Stimulated activated CD4-positive, alpha-beta T cell treated with anti-CD3 and anti-CD28 coated beads, Interleukin-4, amount 100 ng/mL, for 4 hours (primary cell): ENCODE results near the gene VEZT.

Experiments
- DNase-seq, 2 experiments: peaks; one replicate each; pipeline ENCODE4 v3.0.0-alpha.2; 2020

Gene VEZT

GRCh38 chr12:95201056-95201670 is 16.4 kb upstream of the VEZT start:
- no peak for DNase-seq

GRCh38 chr12:95202691-95203486 is 14.7 kb upstream of the VEZT start:
- DNase-seq, result no peak

GRCh38 chr12:95203487-95204030 is 14.0 kb upstream of the VEZT start:
- no peak for DNase-seq

GRCh38 chr12:95204141-95204866 is 13.3 kb upstream of the VEZT start:
- no peak for DNase-seq

- no peak for DNase-seq
Measured at GRCh38 chr12:95205016-95205624, 12.5 kb upstream of the VEZT start.

- DNase-seq, result no peak
Measured at GRCh38 chr12:95205685-95206084, 11.9 kb upstream of the VEZT start.

- no peak for DNase-seq
Measured at GRCh38 chr12:95206916-95207315, 10.7 kb upstream of the VEZT start.

GRCh38 chr12:95207407-95207806 is 10.2 kb upstream of the VEZT start:
- DNase-seq, result no peak

- DNase-seq, result no peak
Measured at GRCh38 chr12:95208678-95209077, 8.9 kb upstream of the VEZT start.

- DNase-seq, result no peak
Measured at GRCh38 chr12:95212586-95212985, 5.0 kb upstream of the VEZT start.

- no peak for DNase-seq
Measured at GRCh38 chr12:95213119-95213518, 4.5 kb upstream of the VEZT start.

- DNase-seq, result no peak
Measured at GRCh38 chr12:95213928-95214327, 3.7 kb upstream of the VEZT start.

GRCh38 chr12:95214466-95214865 is 3.1 kb upstream of the VEZT start:
- DNase-seq, result no peak

GRCh38 chr12:95215949-95216348 is 1.7 kb upstream of the VEZT start:
- DNase-seq, result no peak

GRCh38 chr12:95216711-95217376 is 763 bp upstream of the VEZT start:
- no peak for DNase-seq

- peak; percentile 15 to 21 for DNase-seq
Measured at GRCh38 chr12:95218150-95219133, 835 bp downstream of the VEZT start.

GRCh38 chr12:95220190-95220589 is 2.6 kb downstream of the VEZT start:
- no peak for DNase-seq

- DNase-seq, result no peak
Measured at GRCh38 chr12:95220726-95221125, 3.1 kb downstream of the VEZT start.

GRCh38 chr12:95224202-95225170 is 6.9 kb downstream of the VEZT start:
- peak in 1 of 2 experiments; percentile 9 for DNase-seq

- no peak for DNase-seq
Measured at GRCh38 chr12:95225645-95226212, 8.1 kb downstream of the VEZT start.
